ENCODE data around the gene JAKMIP2.
A peak's percentile ranks its signal among the peaks of the same experiment; 100 is the strongest.
"Not testable (repeated sequence)": the region's sequence is repeated elsewhere in the genome, so short reads cannot be mapped to it uniquely, and the experiment has no call there.

Gene JAKMIP2

GRCh38 chr5:147582272-147582671 is 200.3 kb downstream of the JAKMIP2 start:
- DNase-seq, result not testable (repeated sequence)

GRCh38 chr5:147580418-147580817 is 202.1 kb downstream of the JAKMIP2 start:
- DNase-seq, result not testable (repeated sequence)

- DNase-seq, result peak; percentile 42
These were observed 204.1 kb downstream of the JAKMIP2 start for GRCh38 chr5:147578228-147579024.

GRCh38 chr5:147576646-147577535 is 205.6 kb downstream of the JAKMIP2 start:
- DNase-seq, result no peak

GRCh38 chr5:147575598-147575997 is 206.9 kb downstream of the JAKMIP2 start:
- no peak for DNase-seq

GRCh38 chr5:147573211-147573610 is 209.3 kb downstream of the JAKMIP2 start:
- DNase-seq, result no peak

GRCh38 chr5:147568710-147569406 is 213.7 kb downstream of the JAKMIP2 start:
- no peak for DNase-seq

- DNase-seq, result no peak
These were observed 214.5 kb downstream of the JAKMIP2 start for GRCh38 chr5:147567917-147568598.

- no peak for DNase-seq
These were observed 217.0 kb downstream of the JAKMIP2 start for GRCh38 chr5:147565524-147565923.

GRCh38 chr5:147564124-147564486 is 218.4 kb downstream of the JAKMIP2 start:
- DNase-seq, result no peak

GRCh38 chr5:147563466-147564123 is 218.9 kb downstream of the JAKMIP2 start:
- DNase-seq, result no peak

GRCh38 chr5:147561435-147561834 is 221.1 kb downstream of the JAKMIP2 start:
- DNase-seq, result no peak

GRCh38 chr5:147560718-147561331 is 221.7 kb downstream of the JAKMIP2 start:
- no peak for DNase-seq

GRCh38 chr5:147559749-147560148 is 222.8 kb downstream of the JAKMIP2 start:
- DNase-seq, result no peak

GRCh38 chr5:147558826-147559225 is 223.7 kb downstream of the JAKMIP2 start:
- peak; percentile 29 for DNase-seq

GRCh38 chr5:147557876-147558745 is 224.4 kb downstream of the JAKMIP2 start:
- no peak for DNase-seq

GRCh38 chr5:147555176-147555575 is 227.4 kb downstream of the JAKMIP2 start:
- no peak for DNase-seq

GRCh38 chr5:147554261-147554817 is 228.2 kb downstream of the JAKMIP2 start:
- DNase-seq, result no peak

GRCh38 chr5:147553817-147554216 is 228.7 kb downstream of the JAKMIP2 start:
- not testable (repeated sequence) for DNase-seq

- DNase-seq, result no peak
These were observed 229.6 kb downstream of the JAKMIP2 start for GRCh38 chr5:147552897-147553296.
